ENCODE results near the gene CCDC78. TPM values are rescaled to one million over a fixed set of nuclear protein-coding genes. Genes with fewer than 3 reads are reported as not detected.

The CCDC78 gene
- total and polyA plus RNA-seq, 2 of the 13 experiments (the other 11 are each of a cell fraction or from before 2014, with no cell fraction given), result 0.53 to 1.5 TPM

- TF ChIP-seq KAT7 (CRISPR knock-in tag; IDR thresholded peaks at IDR 0.05; ENCODE audit: borderline replicate concordance) (0 out of 2 replicates have a peak, but pooled peaks have one; percentile 44), ZNF292 (CRISPR knock-in tag; IDR thresholded peaks at IDR 0.05; ENCODE audit: borderline replicate concordance, low read depth) (peak; percentile 48; the same call in 1 of the 2 replicates), ATF7 (IDR thresholded peaks at IDR 0.05) (no peak), ATF7 (CRISPR knock-in tag; IDR thresholded peaks at IDR 0.05) (peak; percentile 39; the same call in 1 of the 2 replicates), ZNF512 (CRISPR knock-in tag; IDR thresholded peaks at IDR 0.05) (0 out of 2 replicates have a peak, but pooled peaks have one; percentile 12), NRL (CRISPR knock-in tag; IDR thresholded peaks at IDR 0.05; ENCODE audit: borderline replicate concordance) (no peak; the same call in 1 of the 2 replicates), PHF20 (CRISPR knock-in tag; IDR thresholded peaks at IDR 0.05) (peak; percentile 53), PTBP1 (IDR thresholded peaks at IDR 0.05; ENCODE audit: low read depth, low read length, poor library complexity, severe bottlenecking) (peak; percentile 68)
- TF ChIP-seq, protein P1, sequence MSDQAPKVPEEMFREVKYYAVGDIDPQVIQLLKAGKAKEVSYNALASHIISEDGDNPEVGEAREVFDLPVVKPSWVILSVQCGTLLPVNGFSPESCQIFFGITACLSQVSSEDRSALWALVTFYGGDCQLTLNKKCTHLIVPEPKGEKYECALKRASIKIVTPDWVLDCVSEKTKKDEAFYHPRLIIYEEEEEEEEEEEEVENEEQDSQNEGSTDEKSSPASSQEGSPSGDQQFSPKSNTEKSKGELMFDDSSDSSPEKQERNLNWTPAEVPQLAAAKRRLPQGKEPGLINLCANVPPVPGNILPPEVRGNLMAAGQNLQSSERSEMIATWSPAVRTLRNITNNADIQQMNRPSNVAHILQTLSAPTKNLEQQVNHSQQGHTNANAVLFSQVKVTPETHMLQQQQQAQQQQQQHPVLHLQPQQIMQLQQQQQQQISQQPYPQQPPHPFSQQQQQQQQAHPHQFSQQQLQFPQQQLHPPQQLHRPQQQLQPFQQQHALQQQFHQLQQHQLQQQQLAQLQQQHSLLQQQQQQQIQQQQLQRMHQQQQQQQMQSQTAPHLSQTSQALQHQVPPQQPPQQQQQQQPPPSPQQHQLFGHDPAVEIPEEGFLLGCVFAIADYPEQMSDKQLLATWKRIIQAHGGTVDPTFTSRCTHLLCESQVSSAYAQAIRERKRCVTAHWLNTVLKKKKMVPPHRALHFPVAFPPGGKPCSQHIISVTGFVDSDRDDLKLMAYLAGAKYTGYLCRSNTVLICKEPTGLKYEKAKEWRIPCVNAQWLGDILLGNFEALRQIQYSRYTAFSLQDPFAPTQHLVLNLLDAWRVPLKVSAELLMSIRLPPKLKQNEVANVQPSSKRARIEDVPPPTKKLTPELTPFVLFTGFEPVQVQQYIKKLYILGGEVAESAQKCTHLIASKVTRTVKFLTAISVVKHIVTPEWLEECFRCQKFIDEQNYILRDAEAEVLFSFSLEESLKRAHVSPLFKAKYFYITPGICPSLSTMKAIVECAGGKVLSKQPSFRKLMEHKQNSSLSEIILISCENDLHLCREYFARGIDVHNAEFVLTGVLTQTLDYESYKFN (CRISPR knock-in tag; conservative IDR thresholded peaks at IDR 0.05), result peak; percentile 55
- TF ChIP-seq, protein P2, sequence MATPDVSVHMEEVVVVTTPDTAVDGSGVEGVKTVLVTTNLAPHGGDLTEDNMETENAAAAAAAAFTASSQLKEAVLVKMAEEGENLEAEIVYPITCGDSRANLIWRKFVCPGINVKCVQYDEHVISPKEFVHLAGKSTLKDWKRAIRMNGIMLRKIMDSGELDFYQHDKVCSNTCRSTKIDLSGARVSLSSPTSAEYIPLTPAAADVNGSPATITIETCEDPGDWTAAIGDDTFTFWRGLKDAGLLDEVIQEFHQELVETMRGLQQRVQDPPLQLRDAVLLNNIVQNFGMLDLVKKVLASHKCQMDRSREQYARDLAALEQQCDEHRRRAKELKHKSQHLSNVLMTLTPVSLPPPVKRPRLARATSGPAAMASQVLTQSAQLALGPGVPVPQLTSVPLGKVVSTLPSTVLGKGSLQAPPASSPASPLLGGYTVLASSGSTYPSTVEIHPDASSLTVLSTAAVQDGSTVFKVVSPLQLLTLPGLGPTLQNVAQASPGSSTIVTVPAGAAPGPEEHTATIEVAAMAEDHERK (CRISPR knock-in tag; IDR thresholded peaks at IDR 0.05; ENCODE audit: low read depth), result no peak
These were observed 47.1 kb downstream of the CCDC78 start (continued) for GRCh38 chr16:678858-679813.
